ENCODE measurements around the gene VIPR2.

DNA sequence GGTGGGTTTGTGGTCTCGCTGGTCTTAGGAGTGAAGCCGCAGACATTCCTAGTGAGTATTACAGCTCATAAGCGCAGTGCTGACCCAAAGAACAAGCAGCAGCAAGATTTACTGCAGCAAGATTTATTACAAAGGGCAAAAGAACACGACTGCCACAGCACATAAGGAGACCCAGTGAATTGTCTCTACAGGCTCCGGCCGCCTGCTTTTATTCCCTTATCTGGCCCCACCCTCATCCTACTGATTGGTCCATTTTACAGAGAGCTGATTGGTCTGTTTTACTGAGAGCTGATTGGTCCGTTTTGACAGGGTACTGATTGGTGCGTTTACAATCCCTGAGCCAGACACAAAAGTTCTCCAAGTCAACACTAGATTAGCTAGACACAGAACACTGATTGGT lies 82.1 kb downstream of the VIPR2 start:
- TF ChIP-seq, protein P1, sequence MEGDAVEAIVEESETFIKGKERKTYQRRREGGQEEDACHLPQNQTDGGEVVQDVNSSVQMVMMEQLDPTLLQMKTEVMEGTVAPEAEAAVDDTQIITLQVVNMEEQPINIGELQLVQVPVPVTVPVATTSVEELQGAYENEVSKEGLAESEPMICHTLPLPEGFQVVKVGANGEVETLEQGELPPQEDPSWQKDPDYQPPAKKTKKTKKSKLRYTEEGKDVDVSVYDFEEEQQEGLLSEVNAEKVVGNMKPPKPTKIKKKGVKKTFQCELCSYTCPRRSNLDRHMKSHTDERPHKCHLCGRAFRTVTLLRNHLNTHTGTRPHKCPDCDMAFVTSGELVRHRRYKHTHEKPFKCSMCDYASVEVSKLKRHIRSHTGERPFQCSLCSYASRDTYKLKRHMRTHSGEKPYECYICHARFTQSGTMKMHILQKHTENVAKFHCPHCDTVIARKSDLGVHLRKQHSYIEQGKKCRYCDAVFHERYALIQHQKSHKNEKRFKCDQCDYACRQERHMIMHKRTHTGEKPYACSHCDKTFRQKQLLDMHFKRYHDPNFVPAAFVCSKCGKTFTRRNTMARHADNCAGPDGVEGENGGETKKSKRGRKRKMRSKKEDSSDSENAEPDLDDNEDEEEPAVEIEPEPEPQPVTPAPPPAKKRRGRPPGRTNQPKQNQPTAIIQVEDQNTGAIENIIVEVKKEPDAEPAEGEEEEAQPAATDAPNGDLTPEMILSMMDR (conservative IDR thresholded peaks at IDR 0.05; ENCODE audit: low read depth in 2 of 2), result no peak
- TF ChIP-seq EZH2phosphoT487 (IDR thresholded peaks at IDR 0.05; ENCODE audit: unreplicated experiment) (no peak), EZH2 (IDR thresholded peaks at IDR 0.05; ENCODE audit: low read depth, unreplicated experiment) (no peak), JUNB (IDR thresholded peaks at IDR 0.05; ENCODE audit: unreplicated experiment) (no peak), ZNF114 (CRISPR knock-in tag; IDR thresholded peaks at IDR 0.05) (no peak), ZNF331 (CRISPR knock-in tag; IDR thresholded peaks at IDR 0.05; ENCODE audit: low read depth) (no peak), POLR2AphosphoS5 (IDR thresholded peaks at IDR 0.05; ENCODE audit: low read depth) (no peak)
- TF ChIP-seq, protein P2, sequence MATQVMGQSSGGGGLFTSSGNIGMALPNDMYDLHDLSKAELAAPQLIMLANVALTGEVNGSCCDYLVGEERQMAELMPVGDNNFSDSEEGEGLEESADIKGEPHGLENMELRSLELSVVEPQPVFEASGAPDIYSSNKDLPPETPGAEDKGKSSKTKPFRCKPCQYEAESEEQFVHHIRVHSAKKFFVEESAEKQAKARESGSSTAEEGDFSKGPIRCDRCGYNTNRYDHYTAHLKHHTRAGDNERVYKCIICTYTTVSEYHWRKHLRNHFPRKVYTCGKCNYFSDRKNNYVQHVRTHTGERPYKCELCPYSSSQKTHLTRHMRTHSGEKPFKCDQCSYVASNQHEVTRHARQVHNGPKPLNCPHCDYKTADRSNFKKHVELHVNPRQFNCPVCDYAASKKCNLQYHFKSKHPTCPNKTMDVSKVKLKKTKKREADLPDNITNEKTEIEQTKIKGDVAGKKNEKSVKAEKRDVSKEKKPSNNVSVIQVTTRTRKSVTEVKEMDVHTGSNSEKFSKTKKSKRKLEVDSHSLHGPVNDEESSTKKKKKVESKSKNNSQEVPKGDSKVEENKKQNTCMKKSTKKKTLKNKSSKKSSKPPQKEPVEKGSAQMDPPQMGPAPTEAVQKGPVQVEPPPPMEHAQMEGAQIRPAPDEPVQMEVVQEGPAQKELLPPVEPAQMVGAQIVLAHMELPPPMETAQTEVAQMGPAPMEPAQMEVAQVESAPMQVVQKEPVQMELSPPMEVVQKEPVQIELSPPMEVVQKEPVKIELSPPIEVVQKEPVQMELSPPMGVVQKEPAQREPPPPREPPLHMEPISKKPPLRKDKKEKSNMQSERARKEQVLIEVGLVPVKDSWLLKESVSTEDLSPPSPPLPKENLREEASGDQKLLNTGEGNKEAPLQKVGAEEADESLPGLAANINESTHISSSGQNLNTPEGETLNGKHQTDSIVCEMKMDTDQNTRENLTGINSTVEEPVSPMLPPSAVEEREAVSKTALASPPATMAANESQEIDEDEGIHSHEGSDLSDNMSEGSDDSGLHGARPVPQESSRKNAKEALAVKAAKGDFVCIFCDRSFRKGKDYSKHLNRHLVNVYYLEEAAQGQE (IDR thresholded peaks at IDR 0.05; ENCODE audit: unreplicated experiment), result no peak

Data from GM23338 (cell line).